Sigmoid colon (tissue), 4 donors: ENCODE measurements around the gene KMT2C.
"Not testable (repeated sequence)": the region's sequence is repeated elsewhere in the genome, so short reads cannot be mapped to it uniquely, and the experiment has no call there.

Experiments
- CTCF ChIP-seq, 4 experiments: fragments of 450-650 bp in 3 of 4; fragments of 200-600 bp in 1 of 4; IDR thresholded peaks; one replicate each; pipeline ENCODE4 v1.5.1; 2016 to 2019; ENCODE audit warnings: antibody characterized with exemption in 4 of 4, mild to moderate bottlenecking in 3 of 4, moderate library complexity in 2 of 4
- EP300 ChIP-seq, 4 donors: sonication (generic); formaldehyde crosslinking; IDR thresholded peaks; one replicate each; pipeline ENCODE4 v1.6.1; 2017; ENCODE audit warnings: antibody characterized with exemption in 4 of 4
- POLR2A ChIP-seq, 2 donors: fragments of 450-650 bp; IDR thresholded peaks; one replicate each; pipeline ENCODE4 v1.6.1; 2016; ENCODE audit warnings: antibody characterized with exemption in 2 of 2, mild to moderate bottlenecking in 2 of 2, moderate library complexity in 2 of 2
- POLR2AphosphoS5 ChIP-seq, 4 donors: sonication (generic); formaldehyde crosslinking; IDR thresholded peaks; one replicate each; pipeline ENCODE4 v1.6.1; 2017; ENCODE audit warnings: antibody characterized with exemption in 4 of 4

DNA sequence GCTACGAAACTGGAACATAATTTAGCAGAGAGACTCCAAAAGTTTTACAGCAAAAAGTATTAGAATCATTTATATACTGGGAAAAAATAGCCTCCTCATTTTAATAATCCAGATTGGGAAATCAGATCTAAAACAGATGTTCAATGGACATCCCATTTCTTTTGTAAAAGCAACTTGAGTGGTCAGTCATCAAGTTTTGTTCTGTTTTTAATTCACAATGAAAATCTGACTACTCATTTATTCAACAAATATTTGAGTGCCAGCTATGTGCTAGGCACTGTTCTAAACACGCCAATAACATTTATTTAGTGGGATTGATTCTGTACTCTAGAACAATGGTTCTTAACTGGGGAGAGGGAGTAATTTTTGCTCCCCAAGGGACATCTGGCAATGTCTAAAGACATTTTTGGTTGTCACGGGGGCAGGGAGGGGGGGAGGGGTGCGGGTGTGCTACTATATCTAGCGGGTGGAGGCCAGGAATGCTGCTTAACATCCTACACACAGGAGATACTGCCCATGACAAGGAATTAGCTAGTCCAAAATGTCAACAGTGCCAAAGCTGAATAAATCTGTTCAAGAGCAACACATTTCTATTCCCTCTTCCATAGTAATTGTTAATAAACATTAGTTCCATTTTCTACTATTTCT, 54.7 kb downstream of the KMT2C start:
- TF ChIP-seq CTCF, POLR2AphosphoS5, EP300, POLR2A (IDR thresholded peaks at IDR 0.05): not testable (repeated sequence)
